HG03108 (cell line): ENCODE results near the gene C17orf78.
"Not testable (repeated sequence)": the region's sequence is repeated elsewhere in the genome, so short reads cannot be mapped to it uniquely, and the experiment has no call there.

Experiments
- ATAC-seq: cut with Tn5 transposase; IDR thresholded peaks from one replicate; pipeline ENCODE4 v1.9.1; 2021; ENCODE audit warnings: moderate library complexity; ENCODE audit not compliant: unreplicated experiment

Gene C17orf78

GRCh38 chr17:37430051-37430627 lies 54.4 kb downstream of the C17orf78 start:
- no peak for ATAC-seq

- ATAC-seq: no peak
These were observed 56.9 kb downstream of the C17orf78 start for GRCh38 chr17:37432671-37433070.

GRCh38 chr17:37438141-37438540 lies 62.4 kb downstream of the C17orf78 start:
- ATAC-seq: no peak

GRCh38 chr17:37440424-37440823 lies 64.6 kb downstream of the C17orf78 start:
- no peak for ATAC-seq

- ATAC-seq: not testable (repeated sequence)
These were observed 65.7 kb downstream of the C17orf78 start for GRCh38 chr17:37441369-37442014.
